IPS-11a (cell line): ENCODE data around the gene ILKAP.

Experiments used
- H3K4me3 ChIP-seq: one replicate; pipeline ENCODE4 v1.5.1; 2013; ENCODE audit warnings: low read depth, low read length, control low read depth

ILKAP gene

DNA sequence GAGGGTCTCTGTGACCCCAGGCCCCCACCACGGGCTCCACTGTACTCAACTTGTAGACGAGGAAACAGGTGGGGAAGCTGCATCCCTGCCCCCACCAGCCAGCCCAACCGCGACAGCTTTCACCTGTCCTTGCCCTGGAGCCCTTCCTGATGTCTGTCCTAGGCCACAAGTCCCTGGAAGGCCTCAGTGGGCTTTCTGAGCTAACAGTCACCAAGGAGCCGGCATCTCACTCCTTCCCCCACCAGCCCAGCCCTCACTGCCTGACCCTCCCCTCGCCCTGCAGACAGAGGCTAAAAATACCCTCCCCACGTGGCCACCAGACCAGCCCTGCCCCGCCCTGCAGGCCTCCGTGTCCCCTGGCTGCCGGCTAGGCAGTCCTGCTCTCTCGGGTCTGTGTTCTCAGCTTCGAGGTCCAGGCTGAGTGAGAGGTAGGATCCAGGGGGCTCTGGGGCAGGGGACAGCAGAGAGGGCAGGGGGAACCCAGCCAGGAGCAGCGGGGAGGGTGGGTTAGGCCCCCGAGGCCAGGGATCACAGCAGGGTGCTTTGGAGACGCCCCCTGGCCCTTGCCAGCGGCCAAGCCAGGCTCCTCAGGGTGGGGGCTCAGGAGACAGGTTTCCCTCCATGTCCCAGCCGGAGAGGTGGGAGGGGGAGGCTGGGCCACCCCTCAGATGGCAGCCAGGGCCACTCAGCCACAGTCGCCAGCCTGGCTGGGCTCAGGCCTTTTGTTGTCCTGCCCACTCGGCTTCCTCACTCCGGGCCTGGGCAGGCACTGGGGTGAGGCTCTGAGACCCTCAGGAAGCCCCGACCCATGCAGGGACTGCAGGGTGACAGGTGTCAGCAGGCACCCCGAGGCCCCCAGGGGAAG is 64.9 kb downstream of the ILKAP start, which contains the start of gene KLHL30:
Gene KLHL30, plus strand, starts transcription at position 338 of the 865 bp plus-strand sequence. CDS start 2,087 bp downstream, outside the sequence.
- H3K4me3 ChIP-seq, result no peak within 1 kb of the TSS

DNA sequence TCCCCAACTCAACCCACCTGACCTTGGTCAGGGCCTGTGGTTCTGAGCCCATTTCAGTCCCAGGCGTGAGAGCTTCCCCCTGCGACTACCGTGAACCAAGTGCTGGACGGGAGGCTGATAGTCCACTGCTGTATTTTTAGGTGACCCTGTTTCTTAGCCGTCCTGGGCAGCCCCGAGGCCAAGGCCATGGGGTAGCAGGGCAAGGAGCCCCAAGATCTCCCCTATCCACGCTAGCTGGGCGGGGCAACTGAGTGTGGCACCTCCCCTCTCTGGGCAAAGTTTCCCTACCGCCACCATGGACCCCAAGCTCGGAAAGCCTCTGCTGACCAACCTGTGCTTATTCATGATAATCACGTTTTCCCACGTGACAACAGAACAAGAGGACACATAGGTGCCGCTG is 65.6 kb downstream of the ILKAP start:
- H3K4me3 ChIP-seq, result no peak overlapping the region

DNA sequence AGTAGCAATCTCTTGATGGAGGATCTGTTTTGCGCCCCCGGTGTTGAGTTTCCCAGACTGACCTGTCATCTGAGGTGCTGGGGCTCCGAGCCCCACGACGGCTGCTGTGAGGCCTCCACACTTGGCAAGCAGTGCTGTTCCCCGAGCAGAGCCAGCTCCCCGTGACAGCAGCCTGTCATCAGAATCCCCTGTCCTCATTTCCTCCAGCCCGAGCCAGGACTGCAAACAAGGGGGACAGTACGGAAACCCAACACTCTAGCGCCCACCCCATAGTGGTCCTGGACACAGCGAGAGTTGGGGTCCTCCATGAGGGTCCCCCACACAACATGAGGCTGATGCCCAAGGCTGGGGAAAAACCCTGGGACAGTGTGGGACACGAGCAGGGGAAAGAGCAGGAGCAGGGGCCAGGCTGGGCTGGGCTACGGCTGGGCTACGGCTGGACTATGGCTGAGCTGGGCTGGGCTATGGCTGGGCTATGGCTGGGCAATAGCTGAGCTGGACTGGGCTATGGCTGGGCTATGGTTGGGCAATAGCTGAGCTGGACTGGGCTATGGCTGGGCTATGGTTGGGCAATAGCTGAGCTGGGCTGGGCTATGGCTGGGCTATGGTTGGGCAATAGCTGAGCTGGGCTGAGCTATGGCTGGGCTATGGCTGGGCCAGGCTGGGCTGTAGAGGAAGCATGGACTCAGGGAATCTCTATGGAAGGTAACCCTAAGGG is 66.5 kb downstream of the ILKAP start:
- H3K4me3 ChIP-seq, result no peak overlapping the region

DNA sequence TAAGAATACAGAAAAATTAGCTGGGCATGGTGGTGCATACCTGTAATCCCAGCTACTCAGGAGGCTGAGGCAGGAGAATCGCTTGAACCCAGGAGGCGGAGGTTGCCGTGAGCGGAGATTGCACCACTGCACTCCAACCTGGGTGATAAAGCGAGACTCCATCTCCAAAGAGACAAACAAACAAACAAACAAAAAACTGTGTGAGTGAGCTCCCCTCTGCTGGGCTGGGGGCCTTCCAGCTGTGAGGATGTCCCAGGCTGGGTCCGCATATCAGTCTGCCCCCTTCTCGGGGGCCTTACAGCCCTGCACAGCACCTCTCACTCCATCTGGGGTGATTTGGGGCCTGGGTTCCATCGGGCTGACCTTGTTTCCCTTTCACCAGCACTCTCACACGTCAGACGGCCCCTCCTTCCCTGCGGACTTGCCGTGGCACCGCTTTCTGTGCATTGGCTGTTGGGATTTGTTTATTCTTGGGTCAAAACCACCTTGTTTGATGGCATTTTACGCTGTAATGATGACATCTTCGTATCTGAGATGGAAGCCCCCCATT is 67.8 kb downstream of the ILKAP start:
- no peak overlapping the region for H3K4me3 ChIP-seq

DNA sequence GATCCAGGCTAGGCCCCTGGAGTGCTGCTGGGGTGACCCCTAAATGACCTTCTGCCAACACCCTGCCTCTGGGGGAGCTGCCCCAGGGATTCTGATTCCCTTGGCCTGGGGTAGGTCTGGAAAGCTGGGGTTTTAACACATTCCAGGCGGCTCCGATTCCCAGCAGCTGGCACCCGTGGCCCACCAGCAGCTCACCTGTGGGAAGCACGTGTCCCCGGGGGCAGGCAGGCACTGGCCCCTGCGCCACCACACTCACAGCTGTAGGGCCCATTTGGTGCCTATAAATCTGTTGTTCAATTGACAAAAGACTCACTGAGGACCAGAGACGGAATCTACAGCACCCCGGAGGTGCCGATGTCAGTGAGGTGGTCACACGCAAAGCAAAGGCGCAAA is 69.1 kb downstream of the ILKAP start:
- H3K4me3 ChIP-seq, result no peak overlapping the region

DNA sequence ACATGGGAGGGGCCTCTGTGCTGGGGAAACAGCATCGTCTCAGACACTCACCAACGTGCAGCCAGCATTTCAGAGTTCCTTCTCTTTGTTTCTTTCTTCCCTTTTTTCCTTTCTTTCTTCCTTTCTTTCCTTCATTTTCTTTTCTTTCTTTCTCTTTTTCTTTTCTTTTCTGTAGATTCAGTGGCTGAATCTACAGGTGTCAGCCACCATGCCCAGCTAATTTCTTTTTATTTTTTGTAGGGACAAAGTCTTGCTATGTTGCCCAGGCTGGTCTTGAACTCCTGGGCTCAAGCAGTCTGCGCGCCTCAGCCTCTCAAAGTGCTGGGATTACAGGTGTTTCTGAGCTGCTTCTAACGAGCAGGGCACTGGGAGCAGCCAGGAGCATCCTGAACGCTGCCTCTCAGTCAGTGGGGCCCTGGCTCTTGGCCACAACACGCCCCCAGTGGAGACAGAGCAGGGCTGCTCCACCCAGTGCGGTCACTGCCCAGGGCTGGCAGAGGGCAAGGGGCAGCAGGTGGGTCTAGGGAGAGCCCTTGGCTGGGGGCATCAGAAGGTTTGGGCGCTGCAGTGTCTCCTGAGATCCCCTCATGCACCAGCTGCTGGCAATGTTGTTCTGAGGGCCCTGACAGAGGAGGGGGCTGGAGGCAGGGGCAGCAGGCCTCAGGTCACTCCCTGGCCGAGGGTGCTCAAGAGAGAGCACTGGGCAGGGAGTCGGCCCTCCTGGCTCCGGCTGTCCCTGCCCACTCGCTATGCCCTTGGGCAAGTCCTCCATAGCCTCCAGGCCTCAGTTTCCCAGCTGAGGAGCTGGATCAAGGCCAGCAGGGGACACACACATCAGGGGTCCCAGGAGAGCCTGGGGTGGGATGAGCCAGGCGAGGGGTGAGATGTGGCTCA is 69.7 kb downstream of the ILKAP start:
- H3K4me3 ChIP-seq, result no peak overlapping the region

DNA sequence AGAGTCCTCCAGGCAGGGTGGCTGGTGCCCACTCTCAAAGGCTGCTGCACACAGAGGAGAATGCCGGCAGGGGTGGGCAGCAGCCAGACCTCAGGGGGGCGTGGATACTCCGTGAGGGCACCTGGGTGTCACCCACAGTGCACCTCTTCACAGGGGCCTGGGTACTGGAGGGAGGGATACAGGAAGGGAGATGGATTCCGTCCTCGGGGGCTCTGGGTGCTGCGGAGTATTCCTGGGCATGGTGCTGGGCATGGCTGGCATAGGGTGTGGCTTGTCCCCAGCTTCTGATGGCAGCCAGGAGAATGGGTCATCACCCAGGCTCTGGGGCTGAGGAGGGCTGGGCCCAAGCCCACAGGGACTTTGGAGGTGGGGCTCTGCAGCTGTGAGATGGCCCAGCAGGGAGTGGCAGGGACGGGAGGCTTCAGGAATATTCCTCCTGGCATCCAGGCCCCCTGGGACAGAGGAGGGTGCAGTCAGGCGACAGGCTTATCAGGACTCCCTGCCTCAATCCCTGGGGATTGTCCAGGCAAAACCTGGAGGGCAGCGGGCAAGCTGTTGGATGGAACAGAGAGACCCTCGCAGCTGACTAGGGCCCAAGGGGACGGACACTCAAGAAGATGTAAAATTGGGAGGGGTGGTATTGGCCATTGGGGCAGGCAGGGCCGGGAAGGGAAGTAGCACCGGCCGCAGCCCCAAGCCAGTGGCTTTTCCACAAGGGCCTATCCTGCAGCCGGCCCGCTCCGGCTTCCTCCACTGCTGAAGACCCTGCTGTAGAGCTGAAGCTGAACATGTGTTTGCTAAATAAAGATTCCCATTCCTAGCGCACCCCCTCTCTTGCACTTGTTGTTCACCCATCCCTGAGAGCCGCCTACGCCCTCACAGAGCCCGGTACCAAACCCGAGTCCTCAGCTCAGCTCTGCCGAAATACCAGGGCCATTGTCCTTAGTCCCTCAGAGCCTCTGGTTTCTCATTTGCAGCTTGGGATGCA is 70.7 kb downstream of the ILKAP start:
- H3K4me3 ChIP-seq, result no peak overlapping the region

DNA sequence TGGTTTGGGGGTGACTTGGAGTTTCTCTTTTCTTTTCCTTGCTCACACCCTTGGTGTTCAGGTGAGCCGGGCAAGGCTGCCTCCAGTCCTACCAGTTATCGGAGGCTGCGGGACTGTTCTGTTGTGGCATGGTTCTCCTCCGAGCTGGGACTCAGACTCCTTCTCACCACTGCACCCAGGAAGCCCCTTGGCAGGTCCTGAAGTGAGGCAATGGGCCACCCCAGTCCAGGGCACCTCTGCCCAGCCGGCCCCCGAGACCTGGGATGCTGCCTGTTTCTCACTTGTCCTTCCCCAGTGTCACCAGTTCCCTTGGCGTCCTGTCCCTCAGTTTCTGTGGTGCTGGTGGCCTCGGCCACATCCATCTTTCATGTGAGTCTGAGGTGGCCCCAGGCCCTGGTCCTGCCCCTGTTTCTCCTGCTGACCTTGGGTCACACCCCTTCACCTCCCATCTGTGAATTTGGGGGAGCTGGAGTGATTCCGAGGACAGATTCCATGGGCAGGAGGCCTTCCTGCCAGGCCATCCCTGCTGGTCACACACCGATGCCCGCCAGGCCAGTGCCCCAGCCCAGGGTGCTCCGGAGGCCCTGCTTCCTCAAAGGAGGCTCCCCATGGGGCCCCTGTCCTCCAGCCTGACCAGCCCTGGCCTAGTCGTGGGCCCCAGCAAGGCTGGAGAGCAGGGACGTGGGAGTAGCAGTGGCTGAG is 71.6 kb downstream of the ILKAP start:
- H3K4me3 ChIP-seq, result no peak overlapping the region

DNA sequence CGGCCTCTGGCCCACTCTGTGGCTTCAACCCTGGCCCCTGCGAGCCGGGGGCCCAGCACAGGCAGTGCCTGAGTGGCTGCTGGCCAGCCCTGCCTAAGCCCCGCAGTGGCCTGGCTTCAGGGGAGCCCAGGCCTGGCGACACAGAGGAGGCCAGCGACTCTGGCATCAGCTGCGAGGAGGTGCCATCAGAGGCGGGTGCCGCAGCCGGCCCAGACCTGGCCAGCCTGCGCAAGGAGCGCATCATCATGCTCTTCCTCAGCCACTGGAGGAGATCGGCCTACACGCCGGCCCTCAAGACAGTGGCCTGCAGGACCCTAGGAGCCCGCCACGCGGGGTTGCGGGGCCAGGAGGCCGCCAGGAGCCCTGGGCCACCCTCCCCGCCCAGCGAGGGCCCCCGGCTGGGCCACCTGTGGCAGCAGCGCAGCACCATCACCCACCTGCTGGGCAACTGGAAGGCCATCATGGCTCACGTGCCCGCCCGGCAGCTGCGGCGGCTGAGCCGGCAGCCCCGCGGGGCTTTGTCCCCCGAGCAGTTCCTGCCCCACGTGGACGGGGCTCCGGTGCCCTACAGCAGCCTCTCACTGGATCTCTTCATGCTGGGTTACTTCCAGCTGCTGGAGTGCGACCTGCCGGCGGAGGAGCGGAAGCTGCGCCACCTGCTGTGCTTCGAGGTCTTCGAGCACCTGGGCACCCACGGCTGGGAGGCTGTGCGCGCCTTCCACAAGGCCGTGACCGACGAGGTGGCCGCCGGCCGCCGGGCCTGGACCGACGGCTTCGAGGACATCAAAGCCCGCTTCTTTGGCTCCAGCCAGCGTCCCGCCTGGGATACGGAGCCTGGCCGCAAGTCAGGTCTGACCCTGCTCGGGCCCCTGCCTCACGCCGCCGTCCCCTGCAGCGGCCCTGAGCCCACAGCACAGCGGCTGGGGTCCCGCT is 72.5 kb downstream of the ILKAP start:
- no peak overlapping the region for H3K4me3 ChIP-seq

DNA sequence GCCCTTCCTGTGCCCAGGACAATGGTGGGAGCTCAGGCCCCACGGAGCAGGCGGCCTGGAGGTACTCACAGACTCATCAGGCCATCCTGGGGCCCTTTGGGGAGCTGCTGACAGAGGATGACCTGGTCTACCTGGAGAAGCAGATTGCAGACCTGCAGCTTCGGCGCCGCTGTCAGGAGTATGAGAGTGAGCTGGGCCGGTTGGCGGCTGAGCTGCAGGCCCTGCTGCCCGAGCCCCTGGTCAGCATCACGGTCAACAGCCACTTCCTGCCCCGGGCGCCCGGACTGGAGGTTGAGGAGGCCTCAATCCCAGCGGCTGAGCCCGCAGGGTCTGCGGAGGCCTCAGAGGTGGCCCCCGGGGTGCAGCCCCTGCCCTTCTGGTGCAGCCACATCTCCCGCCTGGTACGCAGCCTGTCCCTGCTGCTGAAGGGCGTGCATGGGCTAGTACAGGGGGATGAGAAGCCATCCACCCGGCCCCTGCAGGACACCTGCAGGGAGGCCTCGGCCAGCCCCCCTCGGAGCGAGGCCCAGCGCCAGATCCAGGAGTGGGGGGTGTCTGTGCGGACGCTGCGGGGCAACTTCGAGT is 73.3 kb downstream of the ILKAP start:
- no peak overlapping the region for H3K4me3 ChIP-seq

DNA sequence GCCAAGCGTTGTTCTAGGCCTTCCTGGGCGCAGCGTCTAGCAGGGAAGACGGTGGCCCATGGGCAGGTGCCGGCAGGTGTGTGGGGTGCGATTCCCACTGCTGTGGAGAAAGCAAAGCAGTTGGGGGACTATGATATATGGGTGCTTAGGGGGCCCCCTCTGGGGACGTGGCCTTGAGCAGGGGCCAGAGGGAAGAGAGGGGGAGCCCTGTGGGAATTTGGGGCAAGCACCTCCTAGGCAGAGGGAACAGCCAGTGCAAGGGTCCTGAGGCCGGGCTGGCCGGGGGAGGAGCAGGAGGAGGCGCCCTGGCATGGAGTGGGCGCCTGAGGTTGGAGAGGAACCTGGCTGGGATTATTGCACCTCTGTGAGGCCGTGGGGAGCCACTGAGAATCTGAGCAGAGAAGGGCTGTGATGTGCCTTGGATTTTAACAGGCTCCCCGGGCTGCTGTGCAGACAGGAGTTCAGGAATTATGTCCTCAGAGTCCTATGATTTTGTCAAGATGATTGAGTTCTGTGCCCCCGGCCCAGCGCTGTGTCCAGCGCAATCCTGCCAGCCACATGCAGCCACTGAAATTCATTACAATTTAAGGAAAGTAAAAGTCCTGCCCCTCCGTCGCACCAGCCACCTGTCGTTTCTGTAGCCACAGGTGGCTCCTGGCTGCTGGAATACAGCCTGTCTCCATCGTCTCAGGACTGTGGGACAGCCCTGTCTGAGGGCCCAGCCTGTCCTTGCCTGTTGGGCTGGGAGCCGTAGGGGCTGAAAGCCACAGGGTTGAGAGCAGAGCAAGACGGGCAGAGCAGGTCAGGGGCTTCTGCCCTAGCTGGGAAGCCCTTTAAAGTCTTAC is 74.1 kb downstream of the ILKAP start:
- no peak overlapping the region for H3K4me3 ChIP-seq

DNA sequence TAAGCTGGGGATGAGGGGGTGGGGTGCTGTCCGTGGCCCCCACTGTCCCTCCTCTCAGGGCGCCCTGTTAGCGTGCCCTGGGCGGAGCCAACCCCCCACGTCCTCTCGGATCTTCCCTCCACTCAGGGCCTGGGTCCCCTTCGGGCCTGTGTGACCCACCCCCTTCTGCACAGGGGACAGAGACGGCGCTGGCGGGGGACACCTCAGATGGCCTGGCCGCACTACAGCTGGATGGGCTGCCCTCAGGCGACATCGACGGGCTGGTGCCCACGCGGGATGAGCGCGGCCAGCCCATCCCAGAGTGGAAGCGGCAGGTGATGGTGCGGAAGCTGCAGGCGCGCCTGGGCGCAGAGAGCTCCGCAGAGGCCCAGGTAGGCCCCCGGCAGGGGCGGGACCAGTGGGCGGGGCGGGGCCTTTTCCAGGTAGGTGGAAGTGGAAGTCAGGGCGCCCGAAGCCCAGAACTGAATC is 74.9 kb downstream of the ILKAP start:
- H3K4me3 ChIP-seq, result no peak overlapping the region

DNA sequence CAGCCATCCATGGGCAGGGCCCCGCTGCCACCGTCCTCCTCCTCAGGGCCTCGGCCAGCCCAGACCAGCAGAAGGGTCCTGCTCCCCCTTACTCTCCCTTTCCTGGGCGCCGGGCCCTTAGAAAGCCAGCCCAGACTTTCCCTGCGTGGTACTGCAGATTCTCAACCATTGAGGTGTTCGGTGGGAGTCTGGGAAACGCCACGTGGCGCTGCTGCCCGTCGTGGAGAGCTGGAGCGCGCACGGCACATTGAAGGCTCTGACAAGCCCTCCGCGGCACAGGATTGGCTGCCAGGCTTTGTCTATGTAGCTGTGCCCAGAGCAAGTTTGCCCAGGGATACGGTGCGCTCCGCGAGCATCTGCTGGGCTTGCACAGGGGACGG is 75.4 kb downstream of the ILKAP start:
- no peak overlapping the region for H3K4me3 ChIP-seq

DNA sequence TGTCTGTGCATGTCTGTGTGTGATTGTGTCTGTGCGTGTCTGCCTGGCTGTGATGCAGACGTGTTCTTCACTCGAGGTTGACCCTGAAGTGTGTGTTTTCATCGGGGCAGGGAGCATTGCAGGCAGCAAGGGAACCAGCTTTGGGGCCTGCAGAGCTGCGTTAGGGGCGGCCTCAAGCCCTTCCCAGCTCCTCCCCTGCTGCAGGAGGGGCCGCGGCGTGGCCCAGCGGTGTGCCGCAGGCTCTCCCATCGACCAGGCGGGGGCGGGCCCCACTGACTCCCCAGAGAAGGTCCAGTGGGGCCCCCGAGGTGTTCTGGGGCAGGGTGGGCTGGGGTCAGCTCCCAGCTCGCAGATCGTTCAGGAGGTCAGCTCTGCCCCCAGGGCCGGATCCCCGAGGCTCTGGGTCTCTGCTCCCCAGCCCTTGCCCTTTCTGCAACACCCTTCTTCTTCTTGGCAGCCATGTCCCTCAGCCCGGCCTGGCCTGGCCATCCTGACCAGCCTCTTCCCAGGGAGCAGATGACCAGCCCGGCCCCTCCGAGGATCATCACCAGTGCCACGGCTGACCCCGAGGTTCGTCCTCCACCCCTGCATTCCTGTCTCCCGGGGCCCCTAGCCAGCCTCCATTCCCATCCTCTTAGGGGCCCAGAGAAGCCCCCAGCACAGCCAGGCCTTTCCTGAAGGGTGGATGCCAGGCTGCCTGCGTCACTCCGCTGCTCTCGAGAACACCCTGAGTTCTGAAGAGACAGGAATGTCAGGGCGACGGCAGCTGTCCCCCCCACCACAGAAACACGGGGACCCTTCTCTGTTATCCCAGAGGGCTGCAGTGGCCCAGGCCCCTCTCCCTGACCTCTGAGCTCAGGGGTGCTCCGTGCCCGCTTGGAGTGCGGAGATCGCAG is 76.1 kb downstream of the ILKAP start:
- no peak overlapping the region for H3K4me3 ChIP-seq

DNA sequence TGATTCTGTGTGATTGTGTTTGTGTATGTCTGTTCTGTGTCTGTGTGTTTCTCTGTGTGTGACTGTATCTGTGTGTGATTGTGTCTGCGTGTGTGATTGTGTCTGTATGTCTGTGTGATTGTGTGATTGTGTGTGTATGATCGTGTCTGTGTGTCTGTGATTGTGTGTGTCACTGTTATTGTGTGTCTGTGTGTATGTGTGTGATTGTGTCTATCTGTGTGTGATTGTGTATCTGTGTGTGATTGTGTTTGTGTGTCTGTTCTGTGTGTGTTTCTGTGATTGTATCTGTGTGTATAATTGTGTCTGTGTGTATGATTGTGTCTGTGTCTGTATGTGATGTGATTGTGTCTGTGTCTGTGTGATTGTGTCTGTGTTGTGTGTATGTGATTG is 76.7 kb downstream of the ILKAP start:
- no peak overlapping the region for H3K4me3 ChIP-seq

DNA sequence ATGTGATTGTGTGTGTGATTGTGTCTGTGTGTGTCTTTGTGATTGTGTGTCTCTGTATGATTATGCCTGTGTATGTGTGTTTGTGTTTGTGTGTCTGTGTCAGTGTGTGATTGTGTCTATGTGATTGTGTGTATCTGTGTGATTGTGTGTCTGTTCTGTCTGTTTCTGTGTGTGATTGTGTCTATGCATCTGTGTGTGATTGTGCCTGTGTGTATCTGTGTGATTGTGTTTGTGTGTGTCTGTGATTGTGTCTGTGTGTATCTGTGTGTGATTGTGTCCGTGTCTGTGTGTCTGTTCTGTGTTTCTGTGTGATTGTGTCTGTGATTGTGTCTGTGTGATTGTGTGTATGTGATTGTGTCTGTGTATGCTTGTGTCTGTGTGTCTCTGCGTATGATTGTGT is 77.2 kb downstream of the ILKAP start:
- H3K4me3 ChIP-seq, result no peak overlapping the region
